A549 treated with CORT108297 at 1 μM for 4 hours (cell line): ENCODE results near the gene SFRP2. TPM values are rescaled to one million over a fixed set of nuclear protein-coding genes. Genes with fewer than 3 reads are reported as not detected.

ENCODE experiments used
- total RNA-seq: library from RNA; stranded (reverse); fragments of 200-300 nt; extraction: Qiagen RNA extraction; gene quantifications from 5 replicates; pipeline ENCODE4 v1.2.3, GENCODE V29; 2022

SFRP2 gene
- not detected in 5 replicates for total RNA-seq

GRCh38 chr4:153788413-153789276 is at the start of gene SFRP2:
Gene SFRP2, minus strand, starts transcription at chr4:153789083. Its CDS starts 248 bp downstream, at chr4:153788835.

GRCh38 chr4:153759407-153760316 is 29.2 kb downstream of the SFRP2 start, which contains the start of gene RNF175:
Gene RNF175, minus strand, starts transcription at chr4:153760024. Its CDS starts 162 bp downstream, at chr4:153759862.

Other genes starting within 250 kb of the SFRP2 start
- gene TLR2, start 104.8 kb downstream of the SFRP2 start, total RNA-seq = 0.13 to 0.23 TPM (median 0.16 TPM) in 5 replicates
- gene RNF175, start 29.1 kb downstream of the SFRP2 start, total RNA-seq = not detected in 5 replicates